HL-60/S4 (cell line): ENCODE measurements around the gene RNF113A.
"Not testable (repeated sequence)": the region's sequence is repeated elsewhere in the genome, so short reads cannot be mapped to it uniquely, and the experiment has no call there.

Experiments
- in situ Hi-C: fragments of 300-500 bp; cut with MboI; formaldehyde crosslinking; loops from 2 replicates; pipeline ENCODE4 v1.14.3; 2022; ENCODE audit warnings: low sequenced_read_pairs

Gene RNF113A

DNA sequence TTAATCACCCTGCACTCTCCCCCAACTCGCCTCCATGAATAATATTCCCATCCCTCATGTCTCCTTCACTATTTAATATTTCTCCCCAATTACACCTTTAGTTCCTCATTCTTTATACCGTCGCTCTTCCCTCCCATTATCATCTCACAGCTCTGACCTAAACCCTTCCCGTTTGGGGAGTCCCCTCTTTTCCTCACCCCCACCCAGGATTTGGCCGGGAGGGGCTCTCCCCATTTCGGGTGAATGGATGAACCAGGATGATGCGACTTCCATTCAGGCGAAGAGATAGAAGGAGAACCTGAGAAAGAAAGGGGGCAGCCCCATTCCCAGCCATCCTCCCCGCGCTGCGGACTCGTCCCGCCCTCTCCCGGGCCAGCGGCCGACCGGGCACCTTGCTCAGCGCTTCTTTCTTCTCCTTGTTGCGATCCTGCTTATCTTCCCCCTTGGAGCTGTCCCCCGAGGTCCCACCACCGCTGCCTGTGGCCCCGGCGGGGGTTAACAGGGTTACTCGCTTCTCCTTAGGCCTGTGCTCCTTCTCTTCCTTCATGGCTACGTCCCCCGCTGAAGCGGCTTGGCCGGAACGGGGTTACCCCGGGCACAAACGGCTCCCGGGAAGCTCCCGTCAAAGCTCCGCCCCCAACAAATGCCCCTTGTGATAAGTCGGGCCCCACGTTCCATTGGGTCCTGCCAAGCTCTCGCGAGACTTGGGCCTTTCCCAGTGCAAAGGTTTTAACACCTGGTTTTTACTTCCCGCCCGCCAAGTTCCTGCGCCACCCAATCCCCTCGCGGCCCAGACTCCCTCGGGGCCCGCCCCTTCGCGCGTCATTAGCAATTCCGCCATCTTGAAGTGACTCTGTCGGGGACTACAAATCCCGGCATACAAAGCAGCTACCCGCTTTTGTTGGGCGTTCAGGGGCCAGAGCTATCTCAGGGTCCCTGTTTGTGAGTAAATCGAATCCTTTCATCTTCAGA, 18.9 kb downstream of the RNF113A start, which contains the start of gene UPF3B:
Gene UPF3B, minus strand, starts transcription at position 582 of the 972 bp plus-strand sequence. Its CDS starts 35 bp downstream, at position 547.
- in situ Hi-C loops: no loop called here

DNA sequence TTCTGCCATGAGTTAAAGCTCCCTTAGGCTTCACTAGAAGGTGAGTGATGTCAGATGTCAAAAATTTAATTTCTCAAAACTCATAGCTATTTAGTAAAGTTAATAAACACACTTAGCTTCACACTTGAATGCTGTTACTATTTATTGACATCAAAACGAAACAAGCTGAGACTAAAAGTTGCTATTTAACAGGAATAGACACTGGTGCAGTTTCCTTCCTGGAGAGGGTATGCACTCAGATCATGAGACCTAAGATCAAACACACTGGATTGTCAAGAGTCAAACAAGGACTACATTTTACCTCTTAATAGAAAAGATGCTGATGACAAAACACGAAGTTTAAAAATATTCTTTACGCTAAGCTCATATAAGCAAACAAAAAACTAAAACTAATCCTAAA, 37.6 kb downstream of the RNF113A start:
- in situ Hi-C loops: no loop called here

DNA sequence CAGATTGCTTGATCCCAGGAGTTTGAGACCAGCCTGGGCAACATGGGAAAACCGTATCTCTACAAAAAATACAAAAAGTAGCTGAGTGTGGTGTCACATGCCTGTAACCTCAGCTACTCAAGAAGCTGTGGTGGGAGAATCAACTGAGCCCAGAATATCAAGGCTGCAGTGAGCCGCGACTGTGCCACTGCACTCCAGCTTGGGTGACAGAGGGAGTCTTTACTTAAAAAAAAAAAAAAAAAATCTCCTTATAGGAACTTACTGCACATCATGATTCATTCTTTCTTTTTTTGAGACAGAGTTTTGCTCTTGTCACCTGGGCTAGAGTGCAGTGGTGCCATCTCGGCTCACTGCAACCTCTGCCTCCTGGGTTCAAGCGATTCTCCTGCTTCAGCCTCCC, 43.1 kb downstream of the RNF113A start:
- in situ Hi-C loops: no loop called here

DNA sequence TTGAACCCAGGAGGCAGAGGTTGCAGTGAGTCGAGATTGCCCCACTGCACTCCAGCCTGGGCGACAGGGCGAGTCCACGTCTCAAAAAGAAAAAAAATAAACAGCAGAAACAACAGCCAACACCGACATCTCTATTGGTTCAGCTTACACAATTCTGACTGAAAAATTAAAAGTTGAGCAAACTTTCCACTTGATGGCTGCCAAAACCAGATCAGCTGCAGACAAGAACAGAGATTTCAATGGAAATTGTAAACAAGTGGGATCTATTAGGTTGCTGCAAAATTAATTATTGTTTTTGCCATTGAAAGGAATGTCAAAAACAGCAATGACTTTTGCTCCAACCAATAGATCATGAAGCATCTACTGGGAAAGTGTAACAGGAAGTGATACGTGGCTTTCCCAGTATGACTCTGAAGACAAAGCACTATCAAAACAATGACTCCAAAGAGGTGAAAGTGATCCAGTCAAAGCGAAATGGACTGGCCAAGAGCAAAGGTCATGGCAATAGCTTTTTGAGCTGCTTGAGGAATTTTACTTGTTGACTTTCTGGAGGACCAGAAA, 45.1 kb downstream of the RNF113A start:
- in situ Hi-C loops: no loop called here

DNA sequence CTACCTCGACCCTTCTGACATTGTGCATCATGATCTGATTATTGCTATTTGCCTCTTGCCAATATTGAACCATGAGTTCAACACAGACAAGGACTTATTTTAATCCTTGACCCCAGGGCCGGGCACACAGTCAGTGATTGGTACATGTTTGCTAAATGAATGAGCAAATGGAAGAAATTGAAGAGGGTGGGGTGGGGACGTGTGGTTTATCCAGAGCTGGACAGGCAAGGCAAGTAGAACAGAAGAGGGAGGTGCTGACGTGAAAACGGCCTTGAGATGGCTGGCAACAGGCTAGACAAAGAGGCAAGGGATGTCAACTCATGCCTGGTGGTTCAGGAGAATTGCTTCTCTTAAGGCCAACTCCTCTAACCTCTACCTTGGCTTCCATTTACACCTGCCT, 47.3 kb downstream of the RNF113A start:
- in situ Hi-C loops: not testable (repeated sequence)

DNA sequence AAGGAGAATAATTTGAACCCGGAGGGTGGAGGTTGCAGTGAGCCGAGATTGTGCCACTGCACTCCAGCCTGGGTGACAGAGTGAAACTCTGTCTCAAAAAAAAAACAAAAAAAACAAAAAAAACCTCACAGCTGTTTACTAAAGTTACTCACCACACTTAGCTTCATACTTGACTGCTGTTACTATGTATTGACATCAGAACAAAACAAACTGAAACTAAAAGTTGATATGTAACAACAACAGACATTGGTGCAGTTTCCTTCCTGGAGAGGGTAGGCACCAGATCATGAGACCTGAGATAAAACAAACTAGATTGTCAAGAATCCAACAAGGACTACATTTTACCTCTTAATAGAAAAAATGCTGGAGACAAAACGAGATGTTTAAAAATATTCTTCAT, 49.8 kb downstream of the RNF113A start:
- in situ Hi-C loops: not testable (repeated sequence)
